NCI-H82 treated with DMSO at 0.1 percent for 48 hours (cell line): ENCODE data around the gene MAGEA6.
"Not testable (repeated sequence)": the region's sequence is repeated elsewhere in the genome, so short reads cannot be mapped to it uniquely, and the experiment has no call there.

Experiments
- DNase-seq: peaks from one replicate; lab custom pipeline; 2025; ENCODE audit not compliant: unreplicated experiment; lab: John Stamatoyannopoulos, UW

Gene MAGEA6, protein sequence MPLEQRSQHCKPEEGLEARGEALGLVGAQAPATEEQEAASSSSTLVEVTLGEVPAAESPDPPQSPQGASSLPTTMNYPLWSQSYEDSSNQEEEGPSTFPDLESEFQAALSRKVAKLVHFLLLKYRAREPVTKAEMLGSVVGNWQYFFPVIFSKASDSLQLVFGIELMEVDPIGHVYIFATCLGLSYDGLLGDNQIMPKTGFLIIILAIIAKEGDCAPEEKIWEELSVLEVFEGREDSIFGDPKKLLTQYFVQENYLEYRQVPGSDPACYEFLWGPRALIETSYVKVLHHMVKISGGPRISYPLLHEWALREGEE

GRCh38 chrX:152769549-152770289, at the start of gene MAGEA6:
MAGEA6 (minus strand) TSS chrX:152769689; CDS start chrX:152767650, 2,039 bp downstream.
- not testable (repeated sequence) for DNase-seq

GRCh38 chrX:152819266-152819665, 49.8 kb upstream of the MAGEA6 start:
- DNase-seq: no peak

GRCh38 chrX:152818356-152818755, 48.9 kb upstream of the MAGEA6 start:
- no peak for DNase-seq

DNA sequence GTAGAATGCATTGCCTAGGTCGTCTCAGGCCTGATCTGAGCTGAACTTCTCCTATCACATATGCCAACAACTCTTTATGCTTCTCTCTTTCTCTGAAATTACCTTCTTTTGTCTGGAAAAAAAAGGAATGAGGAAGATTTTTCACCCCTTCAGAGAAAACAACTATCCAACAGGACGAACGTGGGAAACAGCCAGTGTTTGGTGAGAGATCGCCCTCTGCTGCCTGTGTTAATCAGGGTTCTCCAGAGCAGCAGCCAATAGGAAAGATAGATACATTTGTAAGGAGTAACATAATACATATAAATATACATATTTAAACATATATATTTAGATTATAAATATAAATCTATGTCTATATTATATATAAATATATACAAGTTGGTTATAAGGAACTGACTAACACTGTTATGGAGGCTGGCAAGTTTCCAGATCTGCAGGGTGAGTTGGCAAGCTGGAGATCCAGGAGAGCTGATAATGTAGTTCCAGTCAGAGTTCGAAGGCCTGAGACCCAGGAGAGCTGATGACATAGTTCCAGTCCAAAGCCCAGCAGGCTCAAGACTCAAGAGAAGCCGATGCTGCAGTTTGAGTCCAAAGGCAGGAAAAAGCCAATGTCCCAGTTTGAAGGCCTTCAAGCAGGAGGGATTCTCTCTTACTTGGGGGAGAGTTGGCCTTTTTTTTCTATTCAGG, 47.7 kb upstream of the MAGEA6 start:
- DNase-seq: peak; percentile 0

DNA sequence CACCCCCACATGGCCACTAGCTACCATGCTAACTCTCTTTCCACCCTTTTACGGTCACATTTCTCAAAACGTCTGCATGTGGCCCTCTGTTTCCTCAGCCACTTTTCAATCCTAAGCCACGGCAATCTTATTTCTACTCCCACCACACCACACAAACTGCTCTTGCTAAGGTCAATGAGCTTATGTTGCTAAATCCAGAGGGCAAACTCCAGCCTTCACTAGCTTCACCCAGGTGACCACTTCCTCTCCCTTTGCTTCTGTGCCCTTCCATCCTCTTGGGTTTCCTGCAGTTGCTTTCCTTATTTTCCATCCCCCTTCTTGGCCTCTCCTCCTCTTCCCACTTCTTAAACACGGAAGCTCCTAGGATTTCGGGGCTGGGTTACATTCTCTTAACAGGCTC, 44.6 kb upstream of the MAGEA6 start:
- DNase-seq: no peak

- no peak for DNase-seq
Observed at GRCh38 chrX:152813206-152813605, 43.7 kb upstream of the MAGEA6 start.

- DNase-seq: no peak
Observed at GRCh38 chrX:152810403-152810802, 40.9 kb upstream of the MAGEA6 start.

DNA sequence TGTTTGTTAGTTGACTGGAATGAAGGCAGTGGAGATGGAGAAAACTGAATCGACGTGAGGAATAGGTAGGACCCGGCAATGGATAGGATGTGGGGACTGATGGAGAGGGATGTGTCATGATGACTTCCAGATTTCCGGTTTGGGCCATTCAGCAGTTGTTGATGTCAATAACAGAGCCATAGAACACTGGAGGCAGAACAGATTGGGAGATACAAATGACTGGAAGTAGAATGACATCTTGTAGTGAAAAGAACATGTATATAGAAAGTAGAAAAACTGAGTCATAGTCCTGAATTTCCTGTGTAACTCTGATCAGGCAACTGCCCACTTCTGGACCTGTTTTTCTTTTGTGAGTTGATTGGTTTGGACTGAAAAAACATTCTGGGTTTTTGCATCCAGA, 36.5 kb upstream of the MAGEA6 start:
- no peak for DNase-seq

- no peak for DNase-seq
Observed at GRCh38 chrX:152798945-152799344, 29.5 kb upstream of the MAGEA6 start.

GRCh38 chrX:152787062-152787461, 17.6 kb upstream of the MAGEA6 start:
- not testable (repeated sequence) for DNase-seq

DNA sequence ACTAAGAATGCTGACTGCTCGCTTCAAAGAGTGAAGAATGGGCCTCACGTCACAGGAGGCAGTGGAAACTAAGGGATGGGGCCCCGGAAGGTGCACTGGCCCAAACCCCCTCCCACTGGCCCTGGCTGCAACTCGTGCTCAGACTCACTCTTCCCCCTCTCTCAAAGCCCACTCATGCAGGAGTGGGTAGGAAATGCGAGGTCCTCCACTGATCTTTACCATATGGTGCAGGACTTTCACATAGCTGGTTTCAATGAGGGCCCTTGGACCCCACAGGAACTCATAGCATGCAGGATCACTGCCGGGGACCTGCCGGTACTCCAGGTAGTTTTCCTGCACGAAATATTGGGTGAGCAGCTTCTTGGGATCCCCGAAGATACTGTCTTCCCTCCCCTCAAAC, 2.9 kb downstream of the MAGEA6 start:
- DNase-seq: not testable (repeated sequence)

GRCh38 chrX:152761582-152761981, 7.9 kb downstream of the MAGEA6 start:
- DNase-seq: not testable (repeated sequence)

GRCh38 chrX:152759544-152759943, 9.9 kb downstream of the MAGEA6 start:
- not testable (repeated sequence) for DNase-seq

DNA sequence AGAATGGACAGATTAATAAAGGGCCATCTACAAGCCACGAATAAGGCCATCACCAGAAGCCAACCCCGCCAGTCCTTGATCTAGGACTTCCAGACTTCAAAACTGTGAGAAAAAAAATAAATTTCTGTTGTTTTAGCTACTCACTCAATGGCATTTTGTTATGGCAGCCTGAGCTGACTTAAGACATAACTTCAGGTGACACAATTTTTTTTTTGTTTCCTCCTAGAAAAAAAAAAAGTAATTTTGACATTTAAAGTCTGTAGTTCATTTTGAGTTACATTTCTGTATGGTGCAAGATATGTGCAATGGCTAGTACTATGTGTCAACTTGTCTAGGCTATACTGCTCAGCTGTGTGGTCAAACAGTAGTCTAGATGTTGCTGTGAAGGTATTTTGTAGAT, 10.6 kb downstream of the MAGEA6 start, which contains the start of gene CSAG3:
Gene CSAG3 (plus strand): TSS at position 301 of the 400 bp plus-strand sequence.
- DNase-seq: not testable (repeated sequence)

- DNase-seq: not testable (repeated sequence)
Observed at GRCh38 chrX:152754871-152755270, 14.6 kb downstream of the MAGEA6 start.

DNA sequence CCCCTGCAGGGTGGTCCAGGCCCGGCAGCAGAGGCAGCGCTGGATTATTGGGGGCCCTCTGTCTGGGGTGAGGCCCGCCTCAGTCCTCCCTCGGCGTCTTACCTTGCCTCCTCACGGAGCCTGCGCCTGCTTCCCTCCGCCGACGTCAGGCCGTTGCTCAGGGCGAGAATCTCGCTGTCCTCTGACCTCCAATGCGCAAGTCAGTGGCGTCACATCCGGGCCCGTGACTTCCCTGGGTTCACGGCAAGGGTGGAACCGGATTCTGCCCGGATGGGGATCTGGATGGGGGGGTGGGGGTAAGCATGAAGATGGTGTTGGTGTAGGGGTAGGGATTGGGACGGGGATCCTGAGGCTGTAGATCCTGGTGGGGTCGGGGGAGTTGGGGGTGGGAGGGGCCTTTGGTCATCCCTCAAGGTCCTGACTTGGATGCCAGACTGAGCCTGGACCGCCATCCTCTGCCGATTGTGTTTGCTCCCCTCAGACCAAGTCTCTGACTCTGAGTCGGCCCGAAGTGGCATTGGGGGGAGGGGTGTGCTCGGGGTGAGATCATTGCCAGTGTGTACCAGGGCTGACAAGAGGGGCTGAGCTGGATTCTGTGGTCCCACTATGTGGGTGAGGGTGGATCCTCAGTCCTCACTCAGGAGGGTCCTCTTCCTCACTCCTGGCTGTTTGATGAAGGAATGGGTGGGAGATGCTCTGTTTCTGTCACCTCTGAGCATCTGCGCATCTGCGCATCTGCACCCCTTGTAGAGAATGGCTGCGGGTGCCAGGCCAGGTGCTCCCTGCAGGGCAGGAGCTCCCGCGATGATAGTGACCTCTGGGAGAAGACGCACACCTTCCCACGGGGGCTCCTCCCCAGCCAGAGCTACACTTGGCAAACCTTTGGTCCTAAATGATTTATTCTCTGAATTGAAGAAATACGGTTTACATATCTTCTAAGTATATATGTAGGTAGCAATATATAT, 15.5 kb downstream of the MAGEA6 start, which contains the start of gene MAGEA2:
Gene MAGEA2 (minus strand): TSS at position 157 of the 965 bp plus-strand sequence. CDS start 2,479 bp downstream, outside the sequence.
- DNase-seq: not testable (repeated sequence)

DNA sequence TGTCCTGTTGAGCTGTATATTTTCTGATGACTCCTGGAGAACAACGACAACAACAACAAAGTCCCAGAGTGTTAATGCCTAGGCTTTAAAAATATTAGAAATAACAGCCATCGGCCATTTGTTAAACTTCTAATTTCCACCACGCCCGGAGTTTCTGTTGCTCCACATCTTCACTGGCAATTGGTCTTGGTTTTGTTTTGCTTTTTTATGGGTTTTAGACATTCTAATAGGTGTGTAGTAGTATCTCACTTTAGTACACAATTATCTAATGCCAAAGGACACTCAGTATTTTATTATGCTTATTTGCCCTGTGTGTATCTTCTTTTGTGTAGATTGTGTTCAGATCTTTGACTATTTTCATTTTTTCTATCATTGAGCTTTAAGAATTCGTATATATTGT, 30.9 kb downstream of the MAGEA6 start:
- DNase-seq: no peak

DNA sequence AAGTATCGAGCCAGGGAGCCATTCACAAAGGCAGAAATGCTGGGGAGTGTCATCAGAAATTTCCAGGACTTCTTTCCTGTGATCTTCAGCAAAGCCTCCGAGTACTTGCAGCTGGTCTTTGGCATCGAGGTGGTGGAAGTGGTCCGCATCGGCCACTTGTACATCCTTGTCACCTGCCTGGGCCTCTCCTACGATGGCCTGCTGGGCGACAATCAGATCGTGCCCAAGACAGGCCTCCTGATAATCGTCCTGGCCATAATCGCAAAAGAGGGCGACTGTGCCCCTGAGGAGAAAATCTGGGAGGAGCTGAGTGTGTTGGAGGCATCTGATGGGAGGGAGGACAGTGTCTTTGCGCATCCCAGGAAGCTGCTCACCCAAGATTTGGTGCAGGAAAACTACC, 33.0 kb downstream of the MAGEA6 start:
- DNase-seq: not testable (repeated sequence)

GRCh38 chrX:152735860-152736511, 33.5 kb downstream of the MAGEA6 start:
- DNase-seq: no peak

DNA sequence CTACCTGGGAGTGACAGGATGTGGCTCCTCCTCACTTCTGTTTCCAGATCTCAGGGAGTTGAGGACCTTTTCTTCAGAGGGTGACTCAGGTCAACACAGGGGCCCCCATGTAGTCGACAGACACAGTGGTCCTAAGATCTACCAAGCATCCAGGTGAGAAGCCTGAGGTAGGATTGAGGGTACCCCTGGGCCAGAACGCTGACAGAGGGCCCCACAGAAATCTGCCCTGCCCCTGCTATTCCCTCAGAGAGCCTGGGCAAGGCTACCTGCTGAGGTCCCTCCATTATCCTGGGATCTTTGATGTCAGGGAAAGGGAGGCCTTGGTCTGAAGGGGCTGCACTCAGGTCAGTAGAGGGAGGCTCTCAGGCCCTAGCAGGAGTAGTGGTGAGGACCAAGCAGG, 34.4 kb downstream of the MAGEA6 start:
- no peak for DNase-seq
